Measurements from ENCODE around the gene BACH2.
"Not testable (repeated sequence)": the region's sequence is repeated elsewhere in the genome, so short reads cannot be mapped to it uniquely, and the experiment has no call there.

BACH2 gene

GRCh38 chr6:90062667-90063066 lies 234.0 kb downstream of the BACH2 start:
- H3K4me2 ChIP-seq (ENCODE audit: low read length), result no peak overlapping the region
- no peaks in the 10 kb centered on the region for H3K9me2 ChIP-seq (replicated peaks; ENCODE audit: control insufficient read depth, low read length)
- no peaks in the 10 kb centered on the region for H3K4me1 ChIP-seq (ENCODE audit: control insufficient read depth, low read length)
- no peak overlapping the region for H3K27ac ChIP-seq (ENCODE audit: low read depth, low read length)
- H3F3A ChIP-seq (ENCODE audit: control insufficient read depth, insufficient read depth), result peaks cover 15% of the 10 kb centered on the region
- no peaks in the 10 kb centered on the region for H3K9me3 ChIP-seq (ENCODE audit: control insufficient read depth, insufficient read depth, low read length)
- peaks cover 77% of the 10 kb centered on the region for H3K36me3 ChIP-seq (ENCODE audit: control insufficient read depth, low read length)
- TF ChIP-seq EZH2phosphoT487 (IDR thresholded peaks at IDR 0.05; ENCODE audit: borderline replicate concordance, low read length) (no peak), CTCF (IDR thresholded peaks at IDR 0.05; ENCODE audit: low read depth, low read length, poor library complexity, severe bottlenecking) (no peak)
- no peaks in the 10 kb centered on the region for H4K20me1 ChIP-seq (ENCODE audit: control insufficient read depth, insufficient read depth, low read depth, low read length)
- no peak overlapping the region for H3K4me3 ChIP-seq (ENCODE audit: low read length)
- H3K27me3 ChIP-seq (ENCODE audit: control insufficient read depth, low read length), result no peaks in the 10 kb centered on the region
- peaks cover 92% of the 10 kb centered on the region for H3K79me2 ChIP-seq (ENCODE audit: control insufficient read depth, low read length)

- Histone ChIP-seq H3K4me1 (ENCODE audit: control insufficient read depth, low read length) (no peaks in the 10 kb centered on the region), H3K36me3 (ENCODE audit: control insufficient read depth, low read length) (peaks cover 70% of the 10 kb centered on the region), H3K4me3 (ENCODE audit: low read length) (no peak overlapping the region), H3K27ac (ENCODE audit: low read depth, low read length) (no peak overlapping the region), H3K27me3 (ENCODE audit: control insufficient read depth, low read length) (no peaks in the 10 kb centered on the region), H3K4me2 (ENCODE audit: low read length) (no peak overlapping the region), H3F3A (ENCODE audit: control insufficient read depth, insufficient read depth) (peaks cover 15% of the 10 kb centered on the region), H3K9me2 (replicated peaks; ENCODE audit: control insufficient read depth, low read length) (no peaks in the 10 kb centered on the region), H4K20me1 (ENCODE audit: control insufficient read depth, insufficient read depth, low read depth, low read length) (no peaks in the 10 kb centered on the region), H3K9me3 (ENCODE audit: control insufficient read depth, insufficient read depth, low read length) (no peaks in the 10 kb centered on the region), H3K79me2 (ENCODE audit: control insufficient read depth, low read length) (peaks cover 92% of the 10 kb centered on the region)
- TF ChIP-seq CTCF (IDR thresholded peaks at IDR 0.05; ENCODE audit: low read depth, low read length, poor library complexity, severe bottlenecking) (no peak), EZH2phosphoT487 (IDR thresholded peaks at IDR 0.05; ENCODE audit: borderline replicate concordance, low read length) (no peak)
These were observed 234.6 kb downstream of the BACH2 start for GRCh38 chr6:90062051-90062450.

- Histone ChIP-seq H3F3A (ENCODE audit: control insufficient read depth, insufficient read depth) (peaks cover 13% of the 10 kb centered on the region), H3K36me3 (ENCODE audit: control insufficient read depth, low read length) (peaks cover 42% of the 10 kb centered on the region), H3K79me2 (ENCODE audit: control insufficient read depth, low read length) (peaks cover 79% of the 10 kb centered on the region)
- not testable (repeated sequence) for H4K20me1 ChIP-seq (ENCODE audit: control insufficient read depth, insufficient read depth, low read depth, low read length); H3K27me3 ChIP-seq (ENCODE audit: control insufficient read depth, low read length); H3K27ac ChIP-seq (ENCODE audit: low read depth, low read length); H3K9me2 ChIP-seq (replicated peaks; ENCODE audit: control insufficient read depth, low read length); H3K9me3 ChIP-seq (ENCODE audit: control insufficient read depth, insufficient read depth, low read length); H3K4me3 ChIP-seq (ENCODE audit: low read length); H3K4me1 ChIP-seq (ENCODE audit: control insufficient read depth, low read length); H3K4me2 ChIP-seq (ENCODE audit: low read length)
These were observed 237.5 kb downstream of the BACH2 start for GRCh38 chr6:90059178-90059577.

- not testable (repeated sequence) for H3K4me3 ChIP-seq (ENCODE audit: low read length); H3K27me3 ChIP-seq (ENCODE audit: control insufficient read depth, low read length); H4K20me1 ChIP-seq (ENCODE audit: control insufficient read depth, insufficient read depth, low read depth, low read length); H3K9me3 ChIP-seq (ENCODE audit: control insufficient read depth, insufficient read depth, low read length); H3K4me2 ChIP-seq (ENCODE audit: low read length); H3K9me2 ChIP-seq (replicated peaks; ENCODE audit: control insufficient read depth, low read length); H3K4me1 ChIP-seq (ENCODE audit: control insufficient read depth, low read length); H3K27ac ChIP-seq (ENCODE audit: low read depth, low read length)
- peaks cover 77% of the 10 kb centered on the region for H3K79me2 ChIP-seq (ENCODE audit: control insufficient read depth, low read length)
- peaks cover 34% of the 10 kb centered on the region for H3K36me3 ChIP-seq (ENCODE audit: control insufficient read depth, low read length)
- peaks cover 15% of the 10 kb centered on the region for H3F3A ChIP-seq (ENCODE audit: control insufficient read depth, insufficient read depth)
These were observed 240.7 kb downstream of the BACH2 start for GRCh38 chr6:90055924-90056323.

- H3K4me2 ChIP-seq (ENCODE audit: low read length); H3K27me3 ChIP-seq (ENCODE audit: control insufficient read depth, low read length); H3K4me1 ChIP-seq (ENCODE audit: control insufficient read depth, low read length); H3K4me3 ChIP-seq (ENCODE audit: low read length); H3K9me2 ChIP-seq (replicated peaks; ENCODE audit: control insufficient read depth, low read length); H3K27ac ChIP-seq (ENCODE audit: low read depth, low read length); H3K9me3 ChIP-seq (ENCODE audit: control insufficient read depth, insufficient read depth, low read length): not testable (repeated sequence)
- peaks cover 14% of the 10 kb centered on the region; the same call in 1 of the 2 replicates for H4K20me1 ChIP-seq (ENCODE audit: control insufficient read depth, insufficient read depth, low read depth, low read length)
- peaks cover 78% of the 10 kb centered on the region for H3K79me2 ChIP-seq (ENCODE audit: control insufficient read depth, low read length)
- H3K36me3 ChIP-seq (ENCODE audit: control insufficient read depth, low read length), result peaks cover 43% of the 10 kb centered on the region
- peaks cover 31% of the 10 kb centered on the region for H3F3A ChIP-seq (ENCODE audit: control insufficient read depth, insufficient read depth)
These were observed 242.4 kb downstream of the BACH2 start for GRCh38 chr6:90054193-90054592.
